ENCODE results near the gene FOXN1.
A peak's percentile ranks its signal among the peaks of the same experiment; 100 is the strongest.
"Not testable (repeated sequence)": the region's sequence is repeated elsewhere in the genome, so short reads cannot be mapped to it uniquely, and the experiment has no call there.

FOXN1 gene

DNA sequence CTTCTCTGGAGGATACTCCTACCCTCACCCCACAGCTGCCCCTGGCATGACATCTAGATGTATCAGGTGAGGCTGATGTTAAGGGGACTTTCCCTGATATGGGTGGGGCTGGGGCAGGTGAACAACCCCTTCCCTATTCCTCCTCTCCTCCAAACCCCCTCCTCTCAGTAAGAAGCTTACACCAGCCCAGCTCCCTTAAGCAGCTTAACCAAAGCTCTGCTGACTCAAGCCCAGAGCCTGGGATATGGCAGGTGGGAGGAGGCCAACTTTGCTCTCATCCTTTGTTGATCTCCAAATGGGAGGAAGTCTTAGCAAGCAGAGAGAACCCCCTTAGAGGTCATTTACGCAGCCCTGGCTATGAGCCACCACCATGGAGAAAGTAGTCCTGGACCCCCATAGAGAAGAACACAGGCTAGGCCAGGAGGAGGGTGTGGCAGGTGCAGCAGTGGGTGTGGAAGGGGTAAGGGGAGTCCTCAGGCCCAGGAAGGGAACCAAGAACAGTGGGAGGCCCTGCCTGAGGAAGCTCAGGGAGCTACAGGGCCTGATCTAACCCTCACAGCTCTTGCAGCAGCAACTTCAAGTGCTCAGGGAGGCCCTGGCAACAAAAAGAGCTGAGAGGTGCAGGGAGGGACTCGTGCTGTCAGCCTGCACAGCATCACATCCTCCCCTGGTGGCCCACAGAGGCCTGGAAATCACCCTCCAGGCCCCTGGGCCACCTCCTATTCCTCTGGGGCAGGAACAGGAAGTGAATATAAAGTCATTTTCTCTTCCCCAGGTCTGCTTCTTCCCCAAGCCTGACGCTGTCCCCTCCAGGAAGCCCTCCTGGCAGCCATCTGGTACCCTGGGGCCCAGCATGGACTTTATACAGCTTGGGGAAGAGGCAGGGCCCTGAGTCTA lies 43.3 kb downstream of the FOXN1 start:
- DNase-seq, result no peak

DNA sequence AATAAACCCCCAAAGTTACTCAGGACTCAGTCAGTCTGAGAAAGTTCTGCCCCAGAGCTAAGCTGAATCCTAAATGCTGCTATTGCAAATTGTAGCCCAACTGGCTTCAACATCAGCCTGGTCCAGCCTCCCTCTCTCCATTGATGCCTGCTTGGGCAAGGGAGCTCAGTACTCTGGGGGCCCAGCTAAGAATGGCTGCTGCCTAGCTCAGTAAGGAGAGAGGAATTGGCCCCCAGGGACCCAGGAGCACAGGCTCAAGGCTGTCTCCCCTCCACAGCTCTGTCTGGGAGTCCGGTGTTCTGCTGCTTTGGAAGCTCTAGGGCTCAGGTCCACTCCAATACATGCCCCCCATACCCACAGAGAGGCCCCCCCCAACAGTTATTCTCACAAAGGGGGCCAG lies 44.7 kb downstream of the FOXN1 start:
- DNase-seq, result no peak

DNA sequence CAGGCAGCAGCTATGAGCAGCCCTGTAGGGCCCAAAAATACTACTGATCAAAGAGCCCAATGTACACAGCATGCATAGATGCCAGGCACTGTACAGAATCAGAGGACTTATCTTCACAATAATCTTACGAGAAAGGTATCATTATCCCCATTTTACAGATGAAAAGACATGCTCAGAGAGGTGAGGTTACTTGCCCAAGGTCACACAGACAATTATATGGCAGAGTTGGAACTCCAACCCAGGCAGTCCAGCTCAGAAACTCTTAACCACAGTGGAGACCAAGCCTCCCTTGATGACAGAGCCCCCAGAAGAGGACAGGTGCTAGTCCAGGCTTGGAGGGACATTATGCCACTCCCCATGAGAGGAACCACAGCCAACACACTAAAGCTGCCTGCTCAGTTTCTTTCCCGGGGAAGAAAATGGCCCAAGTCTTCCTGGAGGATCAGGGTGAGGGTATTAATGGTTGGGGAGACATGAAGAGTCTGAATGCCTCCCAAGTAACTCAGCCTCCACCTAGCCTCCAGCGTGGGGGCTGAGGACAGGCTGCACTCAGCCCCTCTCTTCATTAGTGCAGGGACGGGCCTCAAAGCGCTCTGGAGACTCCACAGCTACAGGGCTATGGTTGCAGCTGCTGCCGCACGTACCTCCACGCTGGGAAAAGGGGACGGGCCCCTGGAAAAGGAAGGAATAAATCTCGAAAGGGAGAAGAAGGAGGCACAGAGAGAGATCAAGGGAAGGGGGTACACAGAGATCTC lies 45.5 kb downstream of the FOXN1 start:
- DNase-seq, result peak; percentile 55

DNA sequence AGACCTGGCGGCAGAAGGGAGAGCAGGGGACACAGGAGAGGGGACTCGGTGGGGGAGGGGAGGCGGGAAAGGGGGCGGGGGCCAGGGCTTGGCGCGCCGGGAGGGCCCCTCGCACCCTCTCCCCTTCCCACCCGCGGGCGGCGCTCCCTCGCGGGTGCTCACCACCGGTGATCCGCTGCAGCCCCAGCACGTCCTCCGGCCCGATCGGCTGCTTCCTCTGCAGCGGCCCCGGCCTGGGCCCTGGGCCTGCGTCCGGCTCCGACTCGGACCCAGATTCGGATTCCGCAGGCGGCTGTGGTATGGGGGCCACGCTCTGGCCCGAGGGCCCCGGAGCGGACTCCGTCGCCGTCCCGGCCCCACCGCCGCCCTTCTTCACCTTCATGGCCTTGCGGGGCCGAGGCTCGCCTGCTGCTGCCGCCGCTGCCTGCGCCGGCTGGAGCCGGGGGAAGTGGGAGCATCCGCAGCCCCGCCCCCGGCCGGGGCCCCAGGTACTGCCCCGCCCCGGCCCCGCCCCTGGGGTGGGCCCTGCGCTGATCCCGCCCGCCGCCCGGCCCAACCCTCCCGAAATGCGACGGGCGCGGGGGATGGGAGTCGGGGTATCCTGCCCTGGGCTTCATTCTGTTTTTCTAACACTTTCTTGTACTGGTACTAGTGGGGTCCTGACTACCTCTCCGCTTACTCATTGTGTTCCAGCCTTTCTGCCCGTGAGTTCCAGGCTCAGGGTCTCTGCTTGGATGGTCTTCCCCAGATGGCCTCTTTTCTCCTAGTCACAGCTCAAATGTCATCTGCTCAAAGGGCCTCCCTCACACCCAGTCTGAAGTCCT lies 46.2 kb downstream of the FOXN1 start, which contains the start of gene UNC119:
Gene UNC119, minus strand, starts transcription at position 449 of the 824 bp plus-strand sequence. Its CDS starts 67 bp downstream, at position 382.
- peak; percentile 99 for DNase-seq

DNA sequence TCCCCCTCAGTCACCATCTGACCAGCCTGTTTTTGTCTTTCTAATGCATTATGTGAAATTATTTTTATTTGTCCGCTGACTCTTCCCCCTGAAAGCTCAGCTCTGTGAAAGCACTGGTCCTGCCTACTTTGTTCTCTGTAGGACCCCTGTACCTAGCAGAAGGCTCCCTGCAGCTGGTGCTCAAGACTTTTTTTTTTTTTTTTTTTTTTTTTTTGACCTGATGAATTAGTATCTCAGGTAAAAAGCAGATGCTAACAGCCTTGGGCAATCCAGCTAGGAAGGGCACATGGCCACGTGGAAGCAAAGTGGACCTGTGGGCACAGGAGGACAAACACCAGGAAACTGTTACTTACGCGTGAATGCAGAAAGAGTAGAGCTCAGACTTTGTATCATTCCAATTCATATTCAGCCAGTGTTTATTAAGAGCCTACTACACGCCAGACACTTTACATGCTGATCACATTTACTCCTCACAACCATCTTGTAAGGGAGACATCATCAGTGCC lies 46.9 kb downstream of the FOXN1 start:
- DNase-seq, result no peak

DNA sequence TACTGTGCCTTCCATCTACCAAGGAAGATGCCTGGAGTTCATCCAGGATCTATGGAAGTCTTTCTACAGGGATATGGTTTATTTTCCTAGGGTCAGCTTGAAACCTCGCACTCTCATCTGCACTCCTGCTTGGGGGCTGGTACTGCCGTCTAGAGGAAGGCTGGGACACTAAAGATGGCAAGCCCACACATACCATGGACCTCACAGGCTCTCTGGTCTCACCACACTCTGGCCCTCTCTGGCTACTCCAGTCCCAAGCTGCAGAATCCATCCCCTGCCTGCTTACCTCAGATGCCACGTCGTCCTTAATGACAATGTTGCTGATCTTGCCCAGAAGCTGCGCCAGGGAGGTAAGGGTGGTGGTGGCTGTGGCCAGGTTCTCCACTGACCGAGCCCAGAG lies 48.4 kb downstream of the FOXN1 start:
- DNase-seq, result no peak

DNA sequence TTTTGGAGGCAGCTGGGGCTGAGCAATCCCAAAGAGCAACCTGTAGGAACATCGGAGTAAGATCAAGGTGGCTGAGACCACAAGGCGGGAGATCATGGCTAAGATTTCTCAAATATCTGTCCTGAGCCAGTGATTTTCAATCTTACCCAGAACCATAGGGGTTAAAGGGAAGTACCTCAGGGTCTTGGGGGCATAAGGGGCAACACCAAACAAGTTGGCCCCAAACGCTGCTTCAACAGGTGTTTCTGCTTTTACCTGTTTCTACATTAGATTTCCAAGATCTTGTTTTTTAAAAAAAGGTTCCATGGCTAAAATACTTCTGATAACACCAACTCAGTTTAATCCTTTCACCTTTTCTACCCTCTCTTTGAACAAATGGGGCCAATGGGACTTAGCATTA lies 48.9 kb downstream of the FOXN1 start:
- DNase-seq, result no peak

DNA sequence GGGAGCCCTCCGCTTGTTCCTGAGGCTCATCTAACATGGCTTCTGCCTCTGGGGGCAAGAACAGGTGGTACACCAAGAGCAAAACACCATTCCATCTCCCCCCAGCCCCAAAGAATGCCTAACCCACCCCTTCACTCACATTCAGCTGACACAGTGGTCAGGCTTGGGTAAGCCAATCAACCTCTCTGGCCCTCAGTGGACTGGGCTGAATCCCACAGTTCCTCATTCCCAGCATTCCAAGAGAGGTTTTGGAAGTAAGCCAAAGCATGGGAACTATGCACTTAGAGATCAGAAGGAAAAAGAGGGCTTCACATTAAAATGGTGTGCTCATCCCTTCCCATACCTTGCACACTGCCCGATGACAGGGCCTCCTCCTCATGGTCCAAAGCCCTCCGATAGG lies 57.3 kb downstream of the FOXN1 start:
- DNase-seq, result no peak

DNA sequence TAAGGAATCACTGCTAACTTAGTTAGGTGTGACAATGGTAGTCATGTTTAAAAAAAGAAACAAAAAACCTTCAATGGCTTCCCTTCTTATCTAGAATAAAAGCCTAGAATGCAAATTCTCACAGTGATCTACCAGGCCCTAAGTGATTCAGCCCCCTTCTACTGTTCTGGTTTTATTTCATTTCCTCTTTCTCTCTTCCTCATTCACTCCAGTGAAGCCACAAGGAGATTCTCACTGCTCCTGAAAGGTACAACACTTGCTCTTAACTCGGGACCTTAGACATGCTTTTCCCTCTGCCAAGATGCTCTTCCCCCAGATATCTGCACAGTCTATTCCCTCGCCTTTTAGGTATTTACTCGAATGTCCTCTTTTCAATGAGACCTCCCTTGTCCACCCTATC lies 61.5 kb downstream of the FOXN1 start:
- DNase-seq, result no peak

DNA sequence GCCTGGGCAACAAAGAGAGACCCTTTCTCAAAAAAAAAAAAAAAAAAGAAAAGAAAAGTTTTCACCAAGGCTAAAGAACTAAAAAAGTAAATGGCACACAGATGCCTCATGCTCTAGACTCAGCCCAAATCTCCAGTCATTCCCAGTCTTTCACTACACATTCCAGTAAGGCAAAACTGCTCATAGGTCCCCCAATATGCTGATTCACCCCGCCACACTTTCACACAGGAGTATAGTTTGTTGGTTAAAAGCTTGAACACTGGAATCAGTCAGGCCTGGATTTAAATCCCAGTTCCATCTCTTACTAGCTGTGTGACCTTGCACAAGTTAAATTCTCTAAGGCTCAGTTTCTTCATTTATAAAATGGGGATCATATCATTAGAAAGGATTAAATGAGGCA lies 63.3 kb downstream of the FOXN1 start:
- DNase-seq, result no peak

DNA sequence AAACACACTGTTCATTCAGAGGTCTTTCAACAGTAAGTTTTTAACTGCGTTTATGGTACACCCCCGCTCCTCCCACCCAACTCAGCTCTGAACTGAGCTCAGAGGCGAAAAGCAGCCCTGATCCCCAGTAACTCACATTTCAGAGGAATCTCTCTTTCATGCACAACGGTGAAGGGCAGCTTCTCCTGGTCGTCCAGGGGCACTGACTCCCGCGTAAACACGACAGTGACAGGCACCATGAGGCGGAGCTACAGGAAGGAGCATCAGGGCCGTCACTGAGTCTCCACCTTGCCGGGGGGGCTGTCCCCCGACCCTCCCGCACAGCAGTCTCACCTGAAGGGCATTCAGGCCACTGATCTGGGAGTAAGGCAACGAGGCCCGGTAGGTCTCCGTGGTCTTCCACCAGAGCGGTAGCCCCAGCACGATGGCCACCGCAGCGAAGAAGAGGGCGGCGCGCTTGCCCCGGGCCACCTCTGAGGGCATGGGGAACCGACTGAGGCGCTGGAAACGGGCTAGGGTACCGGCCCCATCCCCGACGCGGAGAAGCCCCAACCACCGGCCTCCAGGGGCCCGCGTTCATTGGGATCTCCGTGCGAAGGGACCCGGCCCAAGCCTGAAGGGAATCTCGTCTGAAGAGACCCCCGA lies 64.7 kb downstream of the FOXN1 start:
- DNase-seq, result peak; percentile 62

DNA sequence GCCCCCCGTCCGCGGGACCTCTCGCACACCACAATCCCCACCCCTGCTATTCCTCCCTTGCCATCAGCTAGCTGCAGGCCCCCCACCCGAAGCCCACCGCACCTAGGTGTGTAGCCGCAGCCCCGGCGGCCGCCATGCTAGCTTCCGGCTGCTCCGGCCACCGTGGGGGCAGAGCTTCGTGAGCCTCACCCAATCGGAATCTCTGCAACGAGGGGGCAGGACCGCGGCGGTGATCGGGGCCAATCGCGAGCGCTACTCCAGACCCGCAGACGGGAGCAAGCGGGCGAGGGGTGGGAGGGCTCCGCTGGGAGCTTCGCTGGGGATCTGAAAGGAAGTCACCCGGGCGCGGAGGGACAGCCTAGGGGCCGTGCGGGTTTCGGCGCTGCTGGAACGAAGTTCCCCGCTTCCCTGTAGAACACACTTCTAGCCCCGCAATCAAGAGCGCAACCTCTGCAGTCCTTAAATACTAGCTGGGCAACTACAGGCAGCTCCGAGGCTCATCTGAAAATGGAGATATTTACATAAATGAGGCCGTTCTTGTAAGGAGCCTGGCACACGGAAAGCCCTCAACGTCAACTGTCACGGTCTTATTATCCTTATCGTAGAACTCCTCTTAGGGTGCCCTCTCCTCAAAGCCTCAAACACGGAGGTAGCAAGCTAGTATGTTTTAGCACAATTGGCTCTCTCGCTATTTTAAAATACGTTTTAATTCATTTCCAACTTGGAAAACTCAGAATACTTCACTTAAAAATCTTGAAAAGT lies 65.4 kb downstream of the FOXN1 start, which contains the start of gene PIGS:
Gene PIGS, minus strand, starts transcription at position 164 of the 762 bp plus-strand sequence. Its CDS starts 28 bp downstream, at position 136.
- peak; percentile 99 for DNase-seq

DNA sequence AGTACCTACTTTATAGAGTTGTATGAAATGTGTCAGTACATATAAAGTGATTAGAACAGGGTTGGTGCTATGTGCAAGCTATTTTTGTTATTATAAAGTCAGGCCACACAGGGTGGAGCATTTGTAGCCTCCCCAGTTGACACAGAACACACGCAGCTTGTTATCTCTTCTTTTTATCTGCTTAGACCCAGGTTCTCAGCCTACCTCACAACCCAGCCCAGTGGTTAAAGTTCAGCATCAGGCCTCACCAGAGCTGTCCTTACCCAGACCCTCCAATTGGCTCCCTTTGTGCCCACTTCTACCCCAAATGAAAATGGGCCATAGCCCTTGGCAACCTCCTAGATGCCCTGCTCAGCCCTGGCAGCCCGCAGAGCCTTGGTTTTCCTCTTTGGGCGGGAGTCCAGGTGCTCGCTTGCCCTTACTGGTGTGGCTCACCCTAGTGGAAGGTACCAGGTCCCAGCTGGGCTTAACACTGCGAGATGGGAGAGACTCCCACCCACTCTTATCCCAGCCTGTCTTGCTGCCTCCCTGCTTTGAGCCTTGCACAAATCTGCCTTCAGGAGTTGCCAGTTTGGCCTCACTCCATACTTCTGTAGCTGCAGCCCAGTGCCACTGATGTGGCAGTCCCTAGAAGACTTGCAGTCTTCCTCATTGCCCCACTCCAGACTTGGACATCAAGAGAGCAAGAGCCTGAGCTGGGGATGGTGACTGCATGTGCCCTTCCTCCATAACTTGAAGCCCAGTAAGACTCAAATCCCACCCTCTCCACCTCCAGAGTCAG lies 66.3 kb downstream of the FOXN1 start:
- no peak for DNase-seq

DNA sequence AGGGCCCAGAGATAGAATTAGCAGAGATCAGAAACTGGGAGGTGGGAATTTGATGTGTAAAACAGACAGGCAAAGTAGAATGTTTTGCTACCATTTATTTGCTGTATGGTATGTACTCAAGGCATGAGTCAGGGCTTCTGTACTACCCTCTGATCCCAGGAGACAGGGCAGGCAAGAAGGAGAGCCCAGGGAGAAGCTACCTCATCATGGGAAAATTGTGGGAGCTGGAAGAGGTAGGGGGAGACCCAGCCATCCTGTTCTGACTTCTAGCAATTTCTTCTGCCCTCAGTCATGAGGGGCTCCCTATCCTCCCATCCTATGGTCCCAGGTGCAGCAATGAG lies 66.9 kb downstream of the FOXN1 start:
- no peak for DNase-seq

DNA sequence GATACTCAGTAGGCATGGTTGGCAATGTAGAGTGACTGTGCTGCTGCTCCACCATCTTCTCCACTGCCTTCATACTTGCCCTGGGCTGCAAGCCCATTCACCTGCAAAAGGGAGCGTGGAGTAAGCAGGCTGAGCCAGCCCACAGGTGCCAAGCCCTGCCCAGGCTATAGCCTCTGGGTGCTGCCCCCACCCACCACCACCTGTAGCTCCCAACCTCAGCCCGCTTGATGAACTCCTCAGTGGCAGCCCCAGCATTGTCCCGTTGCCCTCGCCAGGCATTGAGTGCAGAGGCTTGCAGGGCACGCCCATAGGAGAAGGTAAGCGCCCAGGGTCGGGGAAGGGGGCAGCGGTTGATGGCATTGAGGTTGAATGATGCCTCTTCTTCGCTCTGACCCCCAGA lies 67.4 kb downstream of the FOXN1 start:
- no peak for DNase-seq

DNA sequence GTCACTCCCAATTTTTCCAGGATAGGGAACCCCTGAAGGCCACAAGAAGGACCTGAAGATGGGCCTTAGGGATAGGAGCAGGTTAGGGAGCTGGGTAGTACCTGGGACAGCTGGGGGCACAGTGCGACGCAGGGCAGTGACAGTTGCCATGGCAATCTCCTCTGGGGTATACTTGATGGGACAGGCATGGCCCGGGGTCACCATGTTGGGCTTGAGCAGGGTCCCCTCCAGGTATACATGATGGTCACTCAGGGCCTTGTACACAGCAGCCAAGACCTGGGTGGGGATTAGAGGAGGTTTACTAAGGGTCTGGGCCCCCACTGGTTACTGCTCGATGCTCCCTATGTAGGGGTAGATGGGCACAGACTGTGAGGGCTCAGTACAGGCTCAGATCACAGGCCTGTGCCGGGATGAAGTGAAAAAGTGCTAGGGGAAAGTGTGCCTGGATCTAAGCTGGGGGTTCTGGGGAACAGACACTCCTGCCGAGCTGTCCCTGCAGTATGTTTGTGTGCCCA lies 67.9 kb downstream of the FOXN1 start:
- no peak for DNase-seq

DNA sequence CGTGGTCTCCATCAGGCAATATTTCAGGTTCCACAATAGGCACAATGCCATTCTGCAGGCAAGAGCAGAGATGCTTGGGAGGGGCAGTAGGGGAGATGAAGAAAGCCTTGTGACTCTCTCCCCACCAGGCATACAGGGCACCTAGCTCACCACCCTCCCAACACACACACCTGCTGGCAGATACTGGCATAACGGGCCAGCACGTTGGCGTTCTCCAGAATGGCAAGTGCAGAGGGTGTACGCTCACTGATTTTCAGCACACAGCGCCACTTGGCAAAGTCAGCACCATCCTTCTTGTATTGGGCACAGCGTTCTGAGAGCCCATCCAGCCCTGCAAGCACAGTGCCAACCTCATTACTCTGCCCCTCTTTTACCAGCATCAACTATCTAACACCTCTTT lies 68.4 kb downstream of the FOXN1 start:
- no peak for DNase-seq

DNA sequence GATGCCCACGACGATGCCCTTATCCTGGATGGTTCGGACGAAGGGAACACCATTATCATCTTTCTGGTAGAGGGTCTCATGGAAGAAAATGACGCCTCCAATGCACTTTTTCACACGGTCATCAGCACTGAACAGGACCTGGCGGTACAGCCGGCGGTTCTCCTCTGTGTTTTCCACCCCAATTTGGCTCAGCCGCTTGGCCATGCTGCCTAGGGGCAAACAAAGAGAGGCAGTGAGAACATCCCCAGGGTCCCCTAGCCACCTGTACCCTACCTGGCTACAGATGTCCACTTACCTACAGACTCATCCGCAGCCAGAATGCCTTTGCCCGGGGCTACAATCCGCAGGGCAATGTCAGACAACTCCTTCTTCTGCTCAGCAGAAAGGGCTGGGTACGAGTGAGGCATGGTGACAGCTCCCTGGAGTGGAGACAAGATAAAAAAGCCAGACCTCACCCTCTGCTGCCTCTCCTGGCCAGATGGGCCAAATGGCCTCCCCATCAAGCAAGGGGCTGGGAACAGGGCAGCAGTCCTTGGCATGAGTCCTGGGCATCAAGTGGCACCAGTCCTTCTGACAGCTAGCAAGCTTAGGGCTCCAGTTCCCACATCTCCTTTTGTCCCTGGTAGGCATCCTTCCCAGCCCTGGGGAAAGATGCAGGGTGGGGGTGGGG lies 69.1 kb downstream of the FOXN1 start:
- peak; percentile 41 for DNase-seq

DNA sequence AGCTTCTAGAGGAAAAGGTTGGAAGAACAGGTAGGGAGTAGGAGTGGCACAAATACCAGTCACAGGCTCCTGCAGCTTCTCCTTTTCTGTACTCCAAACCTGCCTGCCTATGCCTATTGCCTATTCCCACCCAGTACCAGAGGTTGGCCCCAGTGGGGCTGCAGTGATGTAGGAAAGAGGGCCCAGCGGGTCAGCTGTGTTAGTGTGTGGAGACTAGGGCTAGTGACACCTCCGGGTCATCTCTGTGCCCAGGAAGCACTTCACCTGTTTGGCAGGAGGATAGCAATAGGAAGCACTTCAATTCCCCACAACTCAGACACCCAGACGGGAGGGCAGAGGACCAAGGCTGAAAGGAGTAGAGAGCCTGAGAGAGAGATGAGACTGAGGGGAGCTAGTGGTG lies 69.9 kb downstream of the FOXN1 start:
- DNase-seq, result not testable (repeated sequence)

Data from 8988T (cell line).